WERI-Rb-1 (cell line): ENCODE data around the gene ATP2B2.

Source experiments
- DNase-seq: peaks from one replicate; pipeline ENCODE4 v3.0.0-alpha.2; 2020
- H3K27ac ChIP-seq: fragments of 250-450 bp; sonication (Bioruptor Pico); 2 replicates; pipeline ENCODE4 v1.5.1; 2020; ENCODE audit warnings: mild to moderate bottlenecking, moderate library complexity
- H3K27me3 ChIP-seq: fragments of 250-450 bp; sonication (Bioruptor Pico); 2 replicates; pipeline ENCODE4 v1.5.1; 2021; ENCODE audit warnings: mild to moderate bottlenecking, low read depth, moderate library complexity; ENCODE audit not compliant: insufficient read depth, severe bottlenecking
- H3K36me3 ChIP-seq: fragments of 250-450 bp; sonication (Bioruptor Pico); 2 replicates; pipeline ENCODE4 v1.5.1; 2020; ENCODE audit warnings: mild to moderate bottlenecking, moderate library complexity
- H3K4me3 ChIP-seq: 2 replicates; pipeline ENCODE4 v1.5.1; 2011; ENCODE audit warnings: low read depth, mild to moderate bottlenecking, control low read depth, low read length
- H3K9me3 ChIP-seq: fragments of 250-450 bp; sonication (Bioruptor Pico); 2 replicates; pipeline ENCODE4 v1.5.1; 2021; ENCODE audit warnings: mild to moderate bottlenecking, moderate library complexity; ENCODE audit not compliant: severe bottlenecking
- TF ChIP-seq, protein P1 (sequence below): IDR thresholded peaks from 2 replicates; pipeline ENCODE4 v1.5.1; 2011; ENCODE audit warnings: low read depth, mild to moderate bottlenecking, control low read depth, inconsistent platforms, low read length

Gene ATP2B2

DNA sequence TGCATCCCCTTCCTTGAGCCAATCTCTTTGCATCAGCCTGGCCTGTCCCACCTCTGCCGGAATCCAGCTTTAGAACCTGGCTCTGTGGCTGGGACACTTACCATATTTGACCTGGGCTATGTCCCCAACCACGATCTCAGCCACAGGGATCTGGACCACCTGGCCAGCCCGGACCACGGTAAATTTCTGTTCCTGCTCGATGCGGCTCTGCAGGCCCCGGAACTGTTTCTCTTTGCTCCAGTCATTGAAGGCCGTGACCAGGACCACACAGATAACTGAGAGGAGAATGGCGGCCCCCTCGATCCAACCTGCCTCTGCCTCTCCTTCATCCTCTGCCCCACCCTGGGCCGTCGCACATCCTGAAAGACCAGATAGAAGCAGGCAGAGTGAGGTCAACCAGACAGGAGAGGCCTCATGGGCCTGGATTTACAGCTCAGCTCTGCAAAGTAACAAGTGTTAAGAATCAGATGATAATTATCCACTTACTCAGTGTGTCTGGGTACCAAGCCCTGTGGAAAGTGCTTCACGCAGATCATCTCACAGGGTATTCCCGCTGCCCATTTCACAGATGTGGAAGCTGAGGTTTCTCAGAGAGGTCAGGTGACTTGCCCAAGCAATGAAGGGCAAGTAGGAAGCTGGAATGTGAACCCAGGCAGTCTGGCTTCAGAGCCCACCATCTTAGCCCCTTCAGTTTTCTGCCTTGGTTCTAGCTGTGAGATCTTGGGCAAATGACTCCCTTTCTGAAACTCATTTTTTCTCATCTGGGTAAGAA, 103.2 kb downstream of the ATP2B2 start:
- no peaks in the 10 kb centered on the region for H3K36me3 ChIP-seq
- H3K27me3 ChIP-seq = no peaks in the 10 kb centered on the region
- H3K4me3 ChIP-seq = no peak overlapping the region
- DNase-seq = no peak
- TF ChIP-seq, protein P1, sequence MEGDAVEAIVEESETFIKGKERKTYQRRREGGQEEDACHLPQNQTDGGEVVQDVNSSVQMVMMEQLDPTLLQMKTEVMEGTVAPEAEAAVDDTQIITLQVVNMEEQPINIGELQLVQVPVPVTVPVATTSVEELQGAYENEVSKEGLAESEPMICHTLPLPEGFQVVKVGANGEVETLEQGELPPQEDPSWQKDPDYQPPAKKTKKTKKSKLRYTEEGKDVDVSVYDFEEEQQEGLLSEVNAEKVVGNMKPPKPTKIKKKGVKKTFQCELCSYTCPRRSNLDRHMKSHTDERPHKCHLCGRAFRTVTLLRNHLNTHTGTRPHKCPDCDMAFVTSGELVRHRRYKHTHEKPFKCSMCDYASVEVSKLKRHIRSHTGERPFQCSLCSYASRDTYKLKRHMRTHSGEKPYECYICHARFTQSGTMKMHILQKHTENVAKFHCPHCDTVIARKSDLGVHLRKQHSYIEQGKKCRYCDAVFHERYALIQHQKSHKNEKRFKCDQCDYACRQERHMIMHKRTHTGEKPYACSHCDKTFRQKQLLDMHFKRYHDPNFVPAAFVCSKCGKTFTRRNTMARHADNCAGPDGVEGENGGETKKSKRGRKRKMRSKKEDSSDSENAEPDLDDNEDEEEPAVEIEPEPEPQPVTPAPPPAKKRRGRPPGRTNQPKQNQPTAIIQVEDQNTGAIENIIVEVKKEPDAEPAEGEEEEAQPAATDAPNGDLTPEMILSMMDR = no peak
- no peaks in the 10 kb centered on the region for H3K9me3 ChIP-seq
- H3K27ac ChIP-seq = no peak overlapping the region

DNA sequence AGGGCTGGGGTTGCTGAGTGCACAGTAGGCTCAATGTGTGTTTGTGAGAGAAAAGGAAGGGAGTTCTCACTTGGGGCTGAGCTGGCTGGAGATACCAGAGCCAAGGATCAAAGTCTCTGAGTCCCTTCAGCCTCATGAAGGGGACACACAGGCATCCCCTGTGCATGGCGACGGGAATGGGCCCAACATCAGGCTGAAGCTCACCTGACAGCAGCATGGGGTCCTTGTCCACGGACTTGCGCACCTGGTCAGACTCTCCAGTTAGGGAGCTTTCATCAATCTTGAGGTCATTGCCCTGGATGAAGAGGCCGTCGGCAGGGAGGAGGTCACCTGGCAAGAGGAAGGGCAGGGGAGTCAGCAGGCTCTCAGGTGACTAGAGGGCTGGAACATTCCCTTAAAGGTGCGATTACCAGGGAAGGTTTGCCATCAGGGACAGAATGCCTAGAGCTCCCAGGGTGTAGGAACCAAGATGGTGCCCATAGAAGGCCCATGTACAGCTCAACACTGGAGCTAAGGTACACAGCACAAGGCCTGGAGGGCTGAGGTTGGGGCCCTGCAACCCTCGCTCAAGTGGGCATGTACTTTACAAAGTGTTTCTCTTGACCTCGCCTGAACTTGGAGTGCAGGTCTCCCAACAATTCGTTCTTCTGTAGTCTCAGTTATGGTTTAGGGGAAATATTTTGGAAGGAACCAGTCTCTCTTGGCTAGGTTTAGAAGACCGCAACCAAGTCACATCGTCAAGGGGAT, 104.5 kb downstream of the ATP2B2 start:
- Histone ChIP-seq H3K9me3 (no peaks in the 10 kb centered on the region), H3K27me3 (no peaks in the 10 kb centered on the region), H3K4me3 (no peak overlapping the region), H3K27ac (no peak overlapping the region), H3K36me3 (no peaks in the 10 kb centered on the region)
- no peak for DNase-seq
- TF ChIP-seq, protein P1 = no peak

DNA sequence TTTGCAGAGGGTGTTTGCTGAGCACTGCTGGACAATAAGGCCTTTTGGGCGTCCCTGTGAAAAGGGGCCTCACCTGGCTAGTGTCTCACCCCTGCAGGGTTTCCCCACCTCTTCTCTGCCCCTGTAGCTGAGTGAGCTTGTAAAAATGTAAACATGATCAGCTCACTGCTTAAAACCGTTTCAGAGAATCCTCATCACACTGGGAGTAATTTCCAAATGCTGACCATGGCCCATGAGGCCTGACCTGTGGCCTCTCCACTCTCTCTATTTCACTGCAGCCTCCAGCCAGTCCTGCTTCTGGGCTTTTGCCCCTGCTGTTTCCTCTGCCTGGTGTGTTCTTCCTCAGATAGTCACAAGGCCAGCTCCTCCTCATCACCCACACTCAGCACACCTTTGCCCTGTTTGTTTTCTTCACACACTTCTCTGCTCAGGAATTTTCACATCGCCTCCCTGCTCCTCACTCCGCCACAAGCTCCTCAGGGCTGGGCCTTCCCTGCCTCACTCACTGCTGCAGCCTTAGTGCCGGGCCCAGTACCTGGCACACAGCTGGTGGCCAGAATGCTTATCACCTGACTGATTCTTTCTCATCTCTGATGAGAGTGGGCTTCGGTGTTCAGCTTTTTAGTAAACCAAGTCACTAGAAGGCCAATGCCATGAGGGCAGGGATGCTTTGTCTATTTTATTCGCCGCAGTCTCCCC, 105.2 kb downstream of the ATP2B2 start:
- H3K36me3 ChIP-seq = no peaks in the 10 kb centered on the region
- H3K9me3 ChIP-seq = no peaks in the 10 kb centered on the region
- no peaks in the 10 kb centered on the region for H3K27me3 ChIP-seq
- DNase-seq = no peak
- no peak overlapping the region for H3K27ac ChIP-seq
- TF ChIP-seq, protein P1 = no peak
- H3K4me3 ChIP-seq = no peak overlapping the region

DNA sequence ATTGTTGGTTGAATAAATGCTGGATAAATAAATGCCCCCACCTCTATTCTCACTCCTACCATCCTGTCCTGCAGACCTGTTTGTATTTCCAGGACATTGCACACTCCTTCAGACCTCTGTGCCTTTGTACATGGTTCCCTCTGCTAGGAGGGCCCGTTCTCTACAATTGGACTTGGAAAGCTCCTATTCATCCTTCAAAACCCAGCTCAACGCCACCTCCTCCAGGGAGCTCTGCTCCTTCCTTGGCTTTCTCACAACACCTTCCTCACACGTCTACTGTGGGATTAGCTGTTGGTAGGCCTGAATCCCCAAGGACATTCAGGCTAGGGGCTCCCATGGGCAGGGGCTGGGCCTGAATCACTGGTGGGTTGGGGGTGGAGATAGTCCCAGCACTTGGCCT, 105.8 kb downstream of the ATP2B2 start:
- DNase-seq = no peak
- Histone ChIP-seq H3K27me3 (no peaks in the 10 kb centered on the region), H3K4me3 (no peak overlapping the region), H3K36me3 (no peaks in the 10 kb centered on the region), H3K27ac (no peak overlapping the region), H3K9me3 (no peaks in the 10 kb centered on the region)
- TF ChIP-seq, protein P1 = no peak

DNA sequence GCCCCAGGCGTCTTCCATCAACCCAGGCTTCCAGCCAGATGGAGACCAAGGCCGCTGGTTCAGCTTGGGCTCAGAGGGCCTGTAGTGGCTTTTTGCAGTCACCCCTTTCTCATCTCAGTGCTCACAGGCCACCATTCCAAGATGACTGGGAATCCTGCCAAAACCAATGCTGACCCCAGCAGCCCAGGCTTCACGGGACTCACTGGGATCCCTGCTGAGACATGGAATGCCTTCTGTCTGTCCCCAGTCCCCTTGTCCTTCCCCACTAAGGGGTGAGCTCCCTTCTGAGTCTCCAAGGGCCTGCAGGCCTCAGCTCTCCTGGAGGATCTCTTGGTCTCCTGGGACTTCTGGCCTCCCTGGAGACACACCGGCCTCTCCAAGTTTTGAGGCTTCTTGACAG, 107.0 kb downstream of the ATP2B2 start:
- DNase-seq = no peak
- H3K27ac ChIP-seq = no peak overlapping the region
- TF ChIP-seq, protein P1 = no peak
- no peaks in the 10 kb centered on the region for H3K9me3 ChIP-seq
- H3K27me3 ChIP-seq = no peaks in the 10 kb centered on the region
- H3K4me3 ChIP-seq = no peak overlapping the region
- H3K36me3 ChIP-seq = no peaks in the 10 kb centered on the region
